HEK293 (cell line): Measurements from ENCODE around the gene FRMD3.

ENCODE experiments used
- KLF9 ChIP-seq: fragments of 450-650 bp; formaldehyde crosslinking; IDR thresholded peaks from 2 replicates; pipeline ENCODE4 v1.5.1; 2016; ENCODE audit warnings: missing biosample characterization, missing genetic modification characterization, low read depth
- MEIS1 ChIP-seq: sonication (generic); formaldehyde crosslinking; IDR thresholded peaks from 2 replicates; pipeline ENCODE4 v1.8.1; 2022; ENCODE audit warnings: missing genetic modification reagents, mild to moderate bottlenecking, borderline replicate concordance
- ZNF132 ChIP-seq: fragments of 450-650 bp; formaldehyde crosslinking; IDR thresholded peaks from 2 replicates; pipeline ENCODE4 v1.5.1; 2017; ENCODE audit warnings: missing biosample characterization, missing genetic modification characterization, borderline replicate concordance
- ZNF2 ChIP-seq: fragments of 450-650 bp; formaldehyde crosslinking; IDR thresholded peaks from 2 replicates; pipeline ENCODE4 v1.5.1; 2016; ENCODE audit warnings: missing biosample characterization, missing genetic modification characterization
- ZNF785 ChIP-seq: fragments of 450-650 bp; formaldehyde crosslinking; IDR thresholded peaks from 2 replicates; pipeline ENCODE4 v1.5.1; 2016; ENCODE audit warnings: missing biosample characterization, missing genetic modification characterization
- TF ChIP-seq, protein P1 (sequence below): fragments of 450-650 bp; formaldehyde crosslinking; IDR thresholded peaks from 2 replicates; pipeline ENCODE4 v1.5.1; 2016; ENCODE audit warnings: missing biosample characterization, missing genetic modification characterization, low read depth
- TF ChIP-seq, protein P2 (sequence below): fragments of 450-650 bp; formaldehyde crosslinking; IDR thresholded peaks from 2 replicates; pipeline ENCODE4 v1.5.1; 2016; ENCODE audit warnings: missing biosample characterization, missing genetic modification characterization

- TF ChIP-seq, protein P1, sequence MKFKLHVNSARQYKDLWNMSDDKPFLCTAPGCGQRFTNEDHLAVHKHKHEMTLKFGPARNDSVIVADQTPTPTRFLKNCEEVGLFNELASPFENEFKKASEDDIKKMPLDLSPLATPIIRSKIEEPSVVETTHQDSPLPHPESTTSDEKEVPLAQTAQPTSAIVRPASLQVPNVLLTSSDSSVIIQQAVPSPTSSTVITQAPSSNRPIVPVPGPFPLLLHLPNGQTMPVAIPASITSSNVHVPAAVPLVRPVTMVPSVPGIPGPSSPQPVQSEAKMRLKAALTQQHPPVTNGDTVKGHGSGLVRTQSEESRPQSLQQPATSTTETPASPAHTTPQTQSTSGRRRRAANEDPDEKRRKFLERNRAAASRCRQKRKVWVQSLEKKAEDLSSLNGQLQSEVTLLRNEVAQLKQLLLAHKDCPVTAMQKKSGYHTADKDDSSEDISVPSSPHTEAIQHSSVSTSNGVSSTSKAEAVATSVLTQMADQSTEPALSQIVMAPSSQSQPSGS = no peak
- no peak for TF ChIP-seq KLF9
- no peak for TF ChIP-seq MEIS1 (CRISPR knock-in tag)
- TF ChIP-seq ZNF785 (tag by site-specific recombination) = no peak
- TF ChIP-seq ZNF2 = no peak
- TF ChIP-seq, protein P2, sequence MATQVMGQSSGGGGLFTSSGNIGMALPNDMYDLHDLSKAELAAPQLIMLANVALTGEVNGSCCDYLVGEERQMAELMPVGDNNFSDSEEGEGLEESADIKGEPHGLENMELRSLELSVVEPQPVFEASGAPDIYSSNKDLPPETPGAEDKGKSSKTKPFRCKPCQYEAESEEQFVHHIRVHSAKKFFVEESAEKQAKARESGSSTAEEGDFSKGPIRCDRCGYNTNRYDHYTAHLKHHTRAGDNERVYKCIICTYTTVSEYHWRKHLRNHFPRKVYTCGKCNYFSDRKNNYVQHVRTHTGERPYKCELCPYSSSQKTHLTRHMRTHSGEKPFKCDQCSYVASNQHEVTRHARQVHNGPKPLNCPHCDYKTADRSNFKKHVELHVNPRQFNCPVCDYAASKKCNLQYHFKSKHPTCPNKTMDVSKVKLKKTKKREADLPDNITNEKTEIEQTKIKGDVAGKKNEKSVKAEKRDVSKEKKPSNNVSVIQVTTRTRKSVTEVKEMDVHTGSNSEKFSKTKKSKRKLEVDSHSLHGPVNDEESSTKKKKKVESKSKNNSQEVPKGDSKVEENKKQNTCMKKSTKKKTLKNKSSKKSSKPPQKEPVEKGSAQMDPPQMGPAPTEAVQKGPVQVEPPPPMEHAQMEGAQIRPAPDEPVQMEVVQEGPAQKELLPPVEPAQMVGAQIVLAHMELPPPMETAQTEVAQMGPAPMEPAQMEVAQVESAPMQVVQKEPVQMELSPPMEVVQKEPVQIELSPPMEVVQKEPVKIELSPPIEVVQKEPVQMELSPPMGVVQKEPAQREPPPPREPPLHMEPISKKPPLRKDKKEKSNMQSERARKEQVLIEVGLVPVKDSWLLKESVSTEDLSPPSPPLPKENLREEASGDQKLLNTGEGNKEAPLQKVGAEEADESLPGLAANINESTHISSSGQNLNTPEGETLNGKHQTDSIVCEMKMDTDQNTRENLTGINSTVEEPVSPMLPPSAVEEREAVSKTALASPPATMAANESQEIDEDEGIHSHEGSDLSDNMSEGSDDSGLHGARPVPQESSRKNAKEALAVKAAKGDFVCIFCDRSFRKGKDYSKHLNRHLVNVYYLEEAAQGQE (tag by site-specific recombination) = no peak
- TF ChIP-seq ZNF132 (tag by site-specific recombination) = no peak
These were observed 68.5 kb downstream of the FRMD3 start for GRCh38 chr9:83469722-83470121.
